Keratinocyte (primary cell): ENCODE results near the gene ADAMTSL1.

Experiments
- EZH2 ChIP-seq: IDR thresholded peaks from one replicate; pipeline ENCODE4 v1.6.1; 2012; ENCODE audit warnings: inconsistent platforms, mild to moderate bottlenecking, low read length, moderate library complexity
- TF ChIP-seq, protein P1 (sequence below), 3 experiments: IDR thresholded peaks in 1 of 3; conservative IDR thresholded peaks in 1 of 3; optimal IDR thresholded peaks in 1 of 3; 2 replicates in 2 of 3; 3 replicates in 1 of 3; pipeline versions ENCODE3 to v1.5.1; 2011; ENCODE audit warnings: low read length in 3 of 3, mild to moderate bottlenecking in 3 of 3, moderate library complexity in 2 of 3, control low read depth in 1 of 3, inconsistent platforms in 1 of 3; ENCODE audit not compliant: insufficient read depth in 2 of 3; ENCODE audit errors: extremely low read depth in 1 of 3

DNA sequence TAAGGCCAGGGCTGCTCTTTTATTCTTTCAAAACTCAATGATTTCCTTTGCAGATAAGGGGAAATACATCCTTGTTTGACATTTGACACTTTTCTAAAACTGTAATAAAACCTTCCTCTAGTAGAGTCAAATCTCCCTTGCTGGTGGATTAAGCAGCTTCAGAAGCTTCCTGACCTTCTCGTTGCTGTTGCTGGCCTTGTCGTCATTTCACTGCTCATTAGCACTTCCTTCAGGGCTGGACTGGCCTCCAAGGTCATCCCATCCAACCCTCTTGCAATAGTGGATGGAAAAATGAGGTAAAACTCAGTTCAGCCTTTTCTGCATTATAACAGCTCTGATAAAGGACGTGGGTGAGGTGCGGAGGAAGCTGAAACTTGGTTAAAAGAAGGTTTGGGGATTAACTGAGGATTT, 1.1 kb upstream of the ADAMTSL1 start:
- TF ChIP-seq, protein P1, sequence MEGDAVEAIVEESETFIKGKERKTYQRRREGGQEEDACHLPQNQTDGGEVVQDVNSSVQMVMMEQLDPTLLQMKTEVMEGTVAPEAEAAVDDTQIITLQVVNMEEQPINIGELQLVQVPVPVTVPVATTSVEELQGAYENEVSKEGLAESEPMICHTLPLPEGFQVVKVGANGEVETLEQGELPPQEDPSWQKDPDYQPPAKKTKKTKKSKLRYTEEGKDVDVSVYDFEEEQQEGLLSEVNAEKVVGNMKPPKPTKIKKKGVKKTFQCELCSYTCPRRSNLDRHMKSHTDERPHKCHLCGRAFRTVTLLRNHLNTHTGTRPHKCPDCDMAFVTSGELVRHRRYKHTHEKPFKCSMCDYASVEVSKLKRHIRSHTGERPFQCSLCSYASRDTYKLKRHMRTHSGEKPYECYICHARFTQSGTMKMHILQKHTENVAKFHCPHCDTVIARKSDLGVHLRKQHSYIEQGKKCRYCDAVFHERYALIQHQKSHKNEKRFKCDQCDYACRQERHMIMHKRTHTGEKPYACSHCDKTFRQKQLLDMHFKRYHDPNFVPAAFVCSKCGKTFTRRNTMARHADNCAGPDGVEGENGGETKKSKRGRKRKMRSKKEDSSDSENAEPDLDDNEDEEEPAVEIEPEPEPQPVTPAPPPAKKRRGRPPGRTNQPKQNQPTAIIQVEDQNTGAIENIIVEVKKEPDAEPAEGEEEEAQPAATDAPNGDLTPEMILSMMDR (optimal IDR thresholded peaks at IDR 0.05 in 1 of 3, IDR thresholded peaks at IDR 0.05 in 1 of 3, conservative IDR thresholded peaks at IDR 0.05 in 1 of 3; ENCODE audit: extremely low read depth in 1 of 3, insufficient read depth in 2 of 3, low read length in 3 of 3), result no peak
- no peak for TF ChIP-seq EZH2
